Measurements from ENCODE around the gene DBI.
"Not testable (repeated sequence)": the region's sequence is repeated elsewhere in the genome, so short reads cannot be mapped to it uniquely, and the experiment has no call there.

Gene DBI

DNA sequence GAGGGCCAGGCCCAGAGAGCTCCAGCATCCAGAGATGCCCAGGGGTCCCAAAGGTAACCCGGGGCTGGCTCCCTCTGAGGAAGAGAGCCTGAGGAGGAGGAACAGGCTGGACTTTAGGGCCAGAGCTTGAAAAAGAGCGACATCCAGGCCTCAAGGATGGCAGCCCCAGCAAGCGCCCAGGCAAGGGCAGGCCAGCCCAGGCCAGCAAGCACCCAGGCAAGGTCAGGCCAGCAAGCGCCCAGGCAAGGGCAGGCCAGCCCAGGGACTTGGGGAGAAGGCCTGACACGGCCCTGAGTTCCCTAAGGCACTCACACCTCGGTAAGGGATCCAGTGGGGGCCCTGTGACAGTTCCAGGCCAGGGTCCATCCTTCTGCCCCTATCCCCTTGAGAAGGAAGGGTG is 30.4 kb downstream of the DBI start:
- no peak overlapping the region for H3K4me3 ChIP-seq (ENCODE audit: low read length)
- TF ChIP-seq, protein P1, sequence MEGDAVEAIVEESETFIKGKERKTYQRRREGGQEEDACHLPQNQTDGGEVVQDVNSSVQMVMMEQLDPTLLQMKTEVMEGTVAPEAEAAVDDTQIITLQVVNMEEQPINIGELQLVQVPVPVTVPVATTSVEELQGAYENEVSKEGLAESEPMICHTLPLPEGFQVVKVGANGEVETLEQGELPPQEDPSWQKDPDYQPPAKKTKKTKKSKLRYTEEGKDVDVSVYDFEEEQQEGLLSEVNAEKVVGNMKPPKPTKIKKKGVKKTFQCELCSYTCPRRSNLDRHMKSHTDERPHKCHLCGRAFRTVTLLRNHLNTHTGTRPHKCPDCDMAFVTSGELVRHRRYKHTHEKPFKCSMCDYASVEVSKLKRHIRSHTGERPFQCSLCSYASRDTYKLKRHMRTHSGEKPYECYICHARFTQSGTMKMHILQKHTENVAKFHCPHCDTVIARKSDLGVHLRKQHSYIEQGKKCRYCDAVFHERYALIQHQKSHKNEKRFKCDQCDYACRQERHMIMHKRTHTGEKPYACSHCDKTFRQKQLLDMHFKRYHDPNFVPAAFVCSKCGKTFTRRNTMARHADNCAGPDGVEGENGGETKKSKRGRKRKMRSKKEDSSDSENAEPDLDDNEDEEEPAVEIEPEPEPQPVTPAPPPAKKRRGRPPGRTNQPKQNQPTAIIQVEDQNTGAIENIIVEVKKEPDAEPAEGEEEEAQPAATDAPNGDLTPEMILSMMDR (conservative IDR thresholded peaks at IDR 0.05; ENCODE audit: low read length) = no peak
- DNase-seq (ENCODE audit: low read depth) = no peak

DNA sequence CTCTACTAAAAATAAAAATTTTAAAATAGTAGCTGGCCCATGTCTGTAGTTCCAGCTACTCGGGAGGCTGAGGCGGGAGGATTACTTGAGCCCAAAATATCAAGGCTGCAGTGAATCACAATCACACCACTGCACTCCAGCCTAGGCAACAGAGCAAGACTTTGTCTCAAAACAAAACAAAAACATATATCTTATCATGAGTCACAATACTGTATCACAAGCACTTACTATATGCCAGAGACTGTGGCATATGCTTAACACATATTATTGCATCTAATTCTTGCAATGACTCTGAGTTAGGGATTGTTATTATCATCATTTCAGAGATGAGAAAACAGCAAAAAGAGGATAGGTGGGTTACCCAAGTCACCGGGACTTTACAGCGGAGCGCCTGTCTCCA is 35.3 kb downstream of the DBI start:
- TF ChIP-seq, protein P1 (conservative IDR thresholded peaks at IDR 0.05; ENCODE audit: low read length) = no peak
- DNase-seq (ENCODE audit: low read depth) = no peak
- no peak overlapping the region for H3K4me3 ChIP-seq (ENCODE audit: low read length)

DNA sequence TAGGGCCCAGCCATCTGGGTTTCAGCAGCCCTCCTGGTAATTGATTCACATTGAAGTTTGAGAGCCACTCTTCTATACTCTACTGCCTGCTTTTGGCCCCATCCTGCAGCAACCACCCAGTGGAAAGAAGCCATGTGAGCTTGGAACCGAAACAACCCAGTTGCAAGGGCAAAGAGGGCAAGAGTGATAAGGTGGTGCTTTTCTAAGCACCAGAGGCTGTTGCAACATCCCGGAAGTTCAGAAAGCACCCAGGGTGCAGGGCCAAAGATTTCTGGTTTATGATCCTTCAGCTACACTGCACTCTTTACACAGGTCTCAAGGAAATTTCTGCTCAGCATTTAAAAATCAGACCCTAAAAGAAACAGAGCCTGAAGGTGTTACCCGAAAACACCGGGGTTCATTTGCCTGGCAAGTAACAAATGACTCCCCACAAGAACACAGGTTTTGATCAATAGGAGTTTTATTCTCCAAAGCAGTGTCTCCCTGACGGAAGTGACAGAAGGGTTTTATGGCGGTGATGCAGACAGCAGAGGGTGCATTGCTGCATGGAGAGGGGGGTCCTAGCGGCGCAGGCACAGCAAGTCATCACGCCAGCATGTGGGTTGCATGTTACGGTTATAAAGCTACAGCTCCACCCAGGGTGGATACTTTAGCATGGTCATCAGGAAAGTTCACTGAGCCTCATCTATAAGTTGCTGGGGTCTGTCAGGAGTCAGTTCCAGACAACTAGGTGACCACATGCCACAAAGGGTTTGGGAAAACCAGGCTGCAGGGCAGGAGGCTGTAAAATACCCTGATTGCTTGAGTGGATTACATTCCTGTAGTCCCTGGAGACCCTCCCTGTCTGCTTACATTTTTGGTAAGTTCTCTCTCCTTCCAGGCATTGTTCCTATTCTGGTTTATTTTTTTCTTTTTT is 36.1 kb downstream of the DBI start:
- DNase-seq (ENCODE audit: low read depth) = no peak
- TF ChIP-seq, protein P1 (conservative IDR thresholded peaks at IDR 0.05; ENCODE audit: low read length) = no peak
- no peak overlapping the region for H3K4me3 ChIP-seq (ENCODE audit: low read length)

DNA sequence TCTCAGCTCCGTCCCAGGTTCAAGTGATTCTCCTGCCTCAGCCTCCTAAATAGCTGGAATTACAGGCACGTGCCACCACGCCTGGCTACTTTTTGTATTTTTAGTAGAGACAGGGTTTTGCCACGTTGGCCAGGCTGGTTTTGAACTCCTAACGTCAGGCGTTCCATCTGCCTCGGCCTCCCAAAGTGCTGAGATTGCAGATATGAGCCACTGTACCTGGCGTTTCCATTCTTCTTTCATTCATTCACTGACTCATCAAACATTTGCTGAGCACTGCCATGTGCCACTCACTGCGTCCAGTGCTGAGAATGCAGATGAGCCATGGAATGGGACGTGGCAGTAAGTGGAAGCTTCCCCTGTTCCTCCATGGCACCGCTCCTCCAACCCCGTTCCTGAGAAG is 36.8 kb downstream of the DBI start:
- not testable (repeated sequence) for DNase-seq (ENCODE audit: low read depth)

DNA sequence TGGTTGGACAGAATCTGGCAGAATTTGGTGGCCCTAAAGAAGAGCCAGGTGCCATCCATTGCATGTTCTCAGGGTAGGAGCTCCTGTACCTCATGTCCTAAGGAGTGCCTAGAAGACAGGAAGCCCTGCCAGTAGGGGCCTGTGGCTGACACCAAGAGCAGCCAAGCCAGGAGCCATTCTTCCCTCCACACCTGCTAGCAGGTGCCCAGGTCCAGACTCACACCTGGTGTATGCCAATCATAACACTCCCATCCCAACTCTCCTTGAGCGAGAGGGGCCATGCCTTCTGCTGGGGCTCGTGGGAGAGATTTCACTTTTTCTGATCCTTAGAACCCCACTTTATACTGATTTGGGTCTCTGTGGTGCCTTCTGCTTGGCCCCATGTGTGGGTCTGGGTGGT is 38.4 kb downstream of the DBI start:
- no peak overlapping the region for H3K4me3 ChIP-seq (ENCODE audit: low read length)
- no peak for DNase-seq (ENCODE audit: low read depth)
- TF ChIP-seq, protein P1 (conservative IDR thresholded peaks at IDR 0.05; ENCODE audit: low read length) = no peak

More for the DNA sequence above, 36.8 kb downstream of the DBI start:
- H3K4me3 ChIP-seq (ENCODE audit: low read length) = not testable (repeated sequence)

DNA sequence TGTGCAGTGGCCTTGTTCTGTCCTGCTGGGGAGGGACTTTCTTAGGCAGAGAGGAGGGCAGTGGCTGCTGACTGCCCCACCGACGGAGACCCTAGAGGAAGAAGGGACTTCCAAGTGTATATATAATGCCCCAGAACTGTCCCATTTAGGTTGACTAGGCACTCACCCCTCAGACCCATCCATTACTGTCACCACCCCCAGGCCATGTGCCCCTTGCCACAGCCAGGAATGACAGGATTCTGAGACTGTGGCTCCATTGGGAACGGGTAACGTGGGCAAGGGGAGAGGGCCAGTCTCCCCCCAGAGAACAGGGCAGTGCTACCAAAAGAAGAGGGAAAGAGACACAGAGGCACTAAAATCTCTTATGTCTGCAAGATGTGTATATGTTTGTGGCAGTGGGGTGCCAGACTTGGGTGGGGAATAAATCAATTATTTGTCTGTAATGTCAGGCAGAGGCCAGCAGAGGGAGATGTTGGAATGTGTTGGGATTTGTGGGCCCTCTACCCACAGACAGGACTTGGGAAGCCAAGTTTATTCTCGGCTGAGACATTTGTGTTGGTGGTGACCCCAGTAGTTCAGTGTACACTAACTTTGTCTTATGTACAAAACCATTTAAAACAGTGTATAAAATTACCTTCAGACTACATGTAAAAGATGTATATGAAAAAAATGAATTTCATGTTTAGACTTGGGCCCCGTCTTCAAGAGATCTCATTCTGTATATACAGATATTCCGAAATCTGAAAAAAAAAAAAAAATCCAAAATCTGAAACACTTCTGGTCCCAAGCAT is 40.8 kb downstream of the DBI start:
- DNase-seq (ENCODE audit: low read depth) = peak; percentile 60
- H3K4me3 ChIP-seq (ENCODE audit: low read length) = no peak overlapping the region
- TF ChIP-seq, protein P1 (conservative IDR thresholded peaks at IDR 0.05; ENCODE audit: low read length) = peak; percentile 84

DNA sequence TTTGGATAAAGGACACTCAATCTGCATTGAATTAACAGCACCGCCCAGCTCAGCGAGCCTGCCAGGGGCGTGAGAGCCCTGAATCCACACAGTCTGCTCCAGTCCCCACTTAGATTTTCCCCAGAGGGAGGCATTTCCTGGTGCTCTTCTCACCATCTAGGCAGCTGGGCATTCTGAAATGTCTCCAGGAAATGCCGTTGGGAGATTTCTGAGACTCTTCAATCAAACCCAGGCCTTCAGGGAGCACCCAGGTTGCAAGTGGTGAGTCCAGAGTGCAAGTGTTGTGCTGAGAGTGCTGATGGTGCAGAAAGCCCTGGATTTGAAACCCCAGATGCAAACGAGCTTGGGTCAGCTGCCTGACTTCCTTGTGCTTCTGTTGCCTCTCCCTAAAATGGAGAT is 41.4 kb downstream of the DBI start:
- TF ChIP-seq, protein P1 (conservative IDR thresholded peaks at IDR 0.05; ENCODE audit: low read length) = no peak
- no peak for DNase-seq (ENCODE audit: low read depth)
- H3K4me3 ChIP-seq (ENCODE audit: low read length) = no peak overlapping the region

Data from AG10803 (cell line).